Activated CD8-positive, alpha-beta memory T cell treated with anti-CD3 and anti-CD28 coated beads, Interleukin-2, amount 50 U/mL, for 48 hours (primary cell): ENCODE results near the gene PITPNM1.

Experiments
- DNase-seq: peaks from one replicate; pipeline ENCODE4 v3.0.0-alpha.2; 2020

PITPNM1 gene

GRCh38 chr11:67463186-67463585 lies 42.0 kb downstream of the PITPNM1 start:
- no peak for DNase-seq

- DNase-seq, result no peak
Observed at GRCh38 chr11:67458266-67458665, 46.9 kb downstream of the PITPNM1 start.

GRCh38 chr11:67457453-67457852 lies 47.7 kb downstream of the PITPNM1 start:
- no peak for DNase-seq

GRCh38 chr11:67456068-67456705 lies 49.0 kb downstream of the PITPNM1 start:
- DNase-seq, result no peak

GRCh38 chr11:67455054-67455453 lies 50.1 kb downstream of the PITPNM1 start, which contains the start of gene CABP4:
Gene CABP4, plus strand, starts transcription at chr11:67455354. Its CDS starts 70 bp downstream, at chr11:67455424.
- no peak for DNase-seq

- no peak for DNase-seq
Observed at GRCh38 chr11:67453816-67454732, 51.1 kb downstream of the PITPNM1 start.

- no peak for DNase-seq
Observed at GRCh38 chr11:67452141-67452952, 52.8 kb downstream of the PITPNM1 start, which contains the start of gene GPR152. Gene GPR152, minus strand, starts transcription at chr11:67452729. Its CDS starts 5 bp downstream, at chr11:67452724.

- DNase-seq, result no peak
Observed at GRCh38 chr11:67451658-67451976, 53.5 kb downstream of the PITPNM1 start.

- peak; percentile 50 for DNase-seq
Observed at GRCh38 chr11:67450796-67451657, 54.1 kb downstream of the PITPNM1 start.

GRCh38 chr11:67449116-67449844 lies 55.9 kb downstream of the PITPNM1 start:
- no peak for DNase-seq

GRCh38 chr11:67448220-67448609 lies 56.9 kb downstream of the PITPNM1 start:
- DNase-seq, result no peak

GRCh38 chr11:67445515-67445914 lies 59.6 kb downstream of the PITPNM1 start:
- DNase-seq, result no peak

- DNase-seq, result no peak
Observed at GRCh38 chr11:67442504-67443404, 62.4 kb downstream of the PITPNM1 start.
